ENCODE measurements around the gene CDV3.

Gene CDV3

GRCh38 chr3:133606342-133606741 is 32.9 kb downstream of the CDV3 start:
- no peak for DNase-seq

- DNase-seq: no peak
These were observed 33.4 kb downstream of the CDV3 start for GRCh38 chr3:133606902-133607301.

GRCh38 chr3:133607816-133608215 is 34.3 kb downstream of the CDV3 start:
- DNase-seq: no peak

GRCh38 chr3:133608388-133608787 is 34.9 kb downstream of the CDV3 start:
- no peak for DNase-seq

GRCh38 chr3:133610031-133610430 is 36.5 kb downstream of the CDV3 start:
- no peak for DNase-seq

- no peak for DNase-seq
These were observed 38.0 kb downstream of the CDV3 start for GRCh38 chr3:133611534-133611933.

- no peak for DNase-seq
These were observed 46.7 kb downstream of the CDV3 start for GRCh38 chr3:133620066-133620784.

GRCh38 chr3:133627789-133628188 is 54.3 kb downstream of the CDV3 start:
- no peak for DNase-seq

- DNase-seq: no peak
These were observed 55.7 kb downstream of the CDV3 start for GRCh38 chr3:133629146-133629545.

GRCh38 chr3:133633439-133633838 is 60.0 kb downstream of the CDV3 start:
- no peak for DNase-seq

All from hypothalamus (tissue), 51 donors.